K562 (cell line): ENCODE results near the gene RPAP2. TPM values are rescaled to one million over a fixed set of nuclear protein-coding genes. Genes with fewer than 3 reads are reported as not detected.

Experiments
- ATAC-seq: fragments of 200-7000 bp; cut with Tn5 transposase; 3 replicates; pipeline ENCODE4 v1.9.1; 2020; ENCODE audit warnings: moderate library complexity
- BruUV-seq: library from RNA; stranded (reverse); fragments of 400-500 nt; replicated peaks from 2 replicates; lab custom pipeline; 2021; lab: Mats Ljungman, UMichigan
- CTCF ChIA-PET: fragments of 300-600 bp; formaldehyde crosslinking; extraction: SDS; loops from one replicate; lab custom pipeline; 2021; ENCODE audit warnings: low intra/inter-chr PET ratio; lab: Yijun Ruan, JAX
- POLR2A ChIA-PET: fragments of 300-600, 350-650 bp; sonication (Branson Sonifier 250); formaldehyde crosslinking; extraction: SDS; loops from one replicate; lab custom pipeline; 2021; ENCODE audit warnings: antibody characterized with exemption, inconsistent platforms; lab: Yijun Ruan, JAX
- DNase-seq, 4 experiments: peaks; one replicate each; pipeline versions ENCODE4 v3.0.0 to v3.0.0-alpha.2; 2011 to 2018; ENCODE audit warnings: low spot score in 3 of 4, mixed read lengths in 3 of 4; ENCODE audit errors: extremely low read depth in 1 of 4
- FAIRE-seq: peaks from 2 replicates; lab custom pipeline; 2011; peaks lifted over from hg19 to GRCh38; lab: Jason Lieb, UNC
- H2AFZ ChIP-seq: 2 replicates; pipeline ENCODE4 v1.6.0; 2011; ENCODE audit warnings: low read depth, low read length, control low read depth, inconsistent platforms
- H3K27ac ChIP-seq: fragments of 200-600 bp; 3 replicates; pipeline ENCODE4 v1.8.0; 2011; ENCODE audit warnings: low read depth, mild to moderate bottlenecking, control low read depth, inconsistent platforms, low read length, moderate library complexity, mixed read lengths; ENCODE audit errors: extremely low read depth
- H3K27me3 ChIP-seq, 2 experiments: fragments of 300-600 bp in 1 of 2; 2 replicates in 1 of 2; 3 replicates in 1 of 2; pipeline versions ENCODE4 v1.6.0 to v1.8.0; 2011; ENCODE audit warnings: inconsistent platforms in 2 of 2, low read length in 2 of 2, mild to moderate bottlenecking in 1 of 2, mixed read lengths in 1 of 2, moderate library complexity in 1 of 2; ENCODE audit not compliant: control insufficient read depth in 2 of 2, insufficient read depth in 2 of 2
- H3K36me3 ChIP-seq: fragments of 300-600 bp; 3 replicates; pipeline ENCODE4 v1.8.0; 2011; ENCODE audit warnings: mild to moderate bottlenecking, low read length, inconsistent platforms; ENCODE audit not compliant: control insufficient read depth, insufficient read depth
- H3K4me1 ChIP-seq, 2 experiments: fragments of 200-600 bp in 1 of 2; replicated peaks in 1 of 2; 2 replicates in 1 of 2; 3 replicates in 1 of 2; pipeline versions ENCODE4 v1.5.1 to v1.8.0; 2011; ENCODE audit warnings: inconsistent platforms in 2 of 2, low read length in 2 of 2, mild to moderate bottlenecking in 1 of 2, mixed read lengths in 1 of 2, moderate library complexity in 1 of 2; ENCODE audit not compliant: control insufficient read depth in 2 of 2, insufficient read depth in 2 of 2
- H3K4me2 ChIP-seq: 2 replicates; pipeline ENCODE4 v1.6.1; 2011; ENCODE audit warnings: low read length, control low read depth, inconsistent platforms, mixed read lengths; ENCODE audit not compliant: insufficient read depth
- H3K4me3 ChIP-seq: fragments of 200-600 bp; sonication (generic), shearing (Covaris generic); 2 replicates; pipeline ENCODE4 v1.5.1; 2016; ENCODE audit warnings: control low read depth, inconsistent platforms
- H3K79me2 ChIP-seq: fragments of 200-600 bp; 3 replicates; pipeline ENCODE4 v1.8.0; 2011; ENCODE audit warnings: low read length, inconsistent platforms; ENCODE audit not compliant: control insufficient read depth, insufficient read depth
- H3K9ac ChIP-seq, 2 experiments: 2 replicates each; pipeline versions ENCODE4 v1.6.0 to v1.6.1; 2011; ENCODE audit warnings: low read depth in 2 of 2, low read length in 2 of 2, control low read depth in 1 of 2, inconsistent platforms in 1 of 2, mild to moderate bottlenecking in 1 of 2, mixed read lengths in 1 of 2; ENCODE audit not compliant: insufficient read depth in 1 of 2
- H3K9me1 ChIP-seq: one replicate; pipeline ENCODE4 v1.6.0; 2011; ENCODE audit warnings: inconsistent platforms, mild to moderate bottlenecking, low read length, moderate library complexity; ENCODE audit not compliant: control insufficient read depth, insufficient read depth
- H3K9me3 ChIP-seq: replicated peaks from 2 replicates; pipeline ENCODE4 v1.5.1; 2011; ENCODE audit warnings: low read depth, low read length, inconsistent platforms; ENCODE audit not compliant: control insufficient read depth, insufficient read depth
- H4K20me1 ChIP-seq: replicated peaks from 2 replicates; pipeline ENCODE4 v1.6.1; 2011; ENCODE audit warnings: low read length, inconsistent platforms, mixed read lengths; ENCODE audit not compliant: control insufficient read depth, insufficient read depth
- E2F4 ChIP-seq: sonication (generic); formaldehyde crosslinking; IDR thresholded peaks from 2 replicates; pipeline ENCODE4 v1.8.0; 2022; ENCODE audit warnings: mild to moderate bottlenecking, low read depth, missing genetic modification reagents
- HDAC2 ChIP-seq: fragments of 450-650 bp; IDR thresholded peaks from 2 replicates; pipeline ENCODE4 v1.6.1; 2016; ENCODE audit warnings: mild to moderate bottlenecking
- WGBS: fragments of 100-300 bp; shearing (Covaris generic); methylation state at CpG from one replicate; pipeline ENCODE4 v1.1.6; 2016; ENCODE audit warnings: low coverage, mixed read lengths; ENCODE audit not compliant: insufficient coverage; ENCODE audit errors: missing lambda C conversion rate; 5-methylcytosine and 5-hydroxymethylcytosine counted together
- in situ Hi-C: fragments of 300-500 bp; cut with MboI; formaldehyde crosslinking; loops from 4 replicates; pipeline ENCODE4 v1.15.0; 2018; ENCODE audit warnings: inconsistent platforms, mixed read lengths
- intact Hi-C: fragments of 100-400 bp; cut with micrococcal nuclease; formaldehyde crosslinking; loops from 2 replicates; pipeline ENCODE4 v1.14.2; 2022
- polyA plus RNA-seq, 8 experiments: library from polyadenylated mRNA; depleted of rRNA in 4 of 8; stranded (reverse) in 5 of 8; unstranded in 3 of 8; fragments of >200 nt; fragmentation: Nextera tagmentation in 2 of 8; fragmentation: Illumina TruSeq in 1 of 8; extraction: Ambion mirVana in 2 of 8; extraction: Trizol in 1 of 8; gene quantifications; 2 replicates each; pipeline versions ENCODE4 v1.2.1 to v1.2.3, GENCODE V29; 2011 to 2014; ENCODE audit warnings: inconsistent platforms in 1 of 8, missing spikeins in 1 of 8
- total RNA-seq, 7 experiments: library from RNA; depleted of rRNA in 6 of 7; stranded (reverse); fragments of >200 nt in 6 of 7; fragmentation: Illumina TruSeq in 2 of 7; extraction: Trizol in 2 of 7; gene quantifications; 2 replicates each; pipeline versions ENCODE4 v1.2.1 to v1.2.3, GENCODE V29; 2011 to 2021; ENCODE audit warnings: low replicate concordance in 1 of 7

Gene RPAP2
- total and polyA plus RNA-seq, 9 of the 15 experiments (the other 6 are each of a cell fraction or from before 2014, with no cell fraction given) = 6.2 to 41.7 (median 28.7) TPM

- H3K4me1 ChIP-seq = peaks cover 3 to 5% of the 10 kb centered on the region in 2 experiments; a peak in 3 of 5 replicates
- in situ Hi-C loops (no loop called here), intact Hi-C loops (loop anchor here (10.0 kb wide), 2 partner anchors 773 to 893 kb away; partner anchors contain the start of gene HFM1)
- H3K4me2 ChIP-seq = peak overlapping the region; percentile 94
- no peaks in the 10 kb centered on the region for H4K20me1 ChIP-seq
- WGBS = 0% methylated on average over 3 of the region's 3 CpGs
- no TSS peak for BruUV-seq
- H3K4me3 ChIP-seq = peak overlapping the region; percentile 85
- ATAC-seq = no peak
- POLR2A ChIA-PET = interaction anchor here (0.6 to 1.5 kb wide), 3 partner anchors 10 to 1176 kb away, joined by 3 to 5 read pairs (median 4); no protein-coding TSS in a partner anchor
- CTCF ChIA-PET = no interaction called here
- H2AFZ ChIP-seq = peak overlapping the region; percentile 99
- H3K79me2 ChIP-seq = peaks cover 35% of the 10 kb centered on the region
- no peaks in the 10 kb centered on the region for H3K27me3 ChIP-seq
- TF ChIP-seq HDAC2 (0 out of 2 replicates have a peak, but pooled peaks have one; percentile 31), E2F4 (CRISPR knock-in tag) (no peak)
- H3K36me3 ChIP-seq = peaks cover 39% of the 10 kb centered on the region
- no peak for FAIRE-seq
- DNase-seq = no peak
- peak overlapping the region; percentile 96 for H3K27ac ChIP-seq
- H3K9me3 ChIP-seq = no peaks in the 10 kb centered on the region
- H3K9me1 ChIP-seq = no peaks in the 10 kb centered on the region
- H3K9ac ChIP-seq = peak overlapping the region; percentile 86 to 99
Observed at GRCh38 chr1:92298213-92298572, 666 bp upstream of the RPAP2 start.
